HL-60 (cell line): Measurements from ENCODE around the gene CFAP57.

ENCODE experiments used
- DNase-seq, 2 experiments: peaks; one replicate each; pipeline ENCODE4 v3.0.0-alpha.2; 2010 to 2020; ENCODE audit warnings: low read depth in 1 of 2, low spot score in 1 of 2
- H3K27ac ChIP-seq: fragments of 250-450 bp; sonication (Bioruptor Pico); replicated peaks from 2 replicates; pipeline ENCODE4 v1.5.1; 2020; ENCODE audit warnings: mild to moderate bottlenecking, moderate library complexity
- H3K27me3 ChIP-seq: fragments of 250-450 bp; sonication (Bioruptor Pico); 2 replicates; pipeline ENCODE4 v1.5.1; 2021; ENCODE audit warnings: mild to moderate bottlenecking, moderate library complexity; ENCODE audit not compliant: insufficient read depth, poor library complexity, severe bottlenecking
- H3K4me3 ChIP-seq: replicated peaks from 2 replicates; pipeline ENCODE4 v1.5.1; 2011; ENCODE audit warnings: mild to moderate bottlenecking, control low read depth, low read length; ENCODE audit not compliant: insufficient read depth
- GABPA ChIP-seq: IDR thresholded peaks from 2 replicates; pipeline ENCODE4 v1.6.1; 2012; ENCODE audit warnings: low read depth
- POLR2AphosphoS5 ChIP-seq: IDR thresholded peaks from 2 replicates; pipeline ENCODE4 v1.6.1; 2012; ENCODE audit warnings: low read depth
- REST ChIP-seq: IDR thresholded peaks from 2 replicates; pipeline ENCODE4 v1.6.1; 2012; ENCODE audit warnings: low read depth; ENCODE audit not compliant: insufficient replicate concordance
- SPI1 ChIP-seq: IDR thresholded peaks from 2 replicates; pipeline ENCODE4 v1.6.1; 2012; ENCODE audit warnings: low read depth, mild to moderate bottlenecking, borderline replicate concordance
- TF ChIP-seq, protein P1 (sequence below): IDR thresholded peaks from one replicate; pipeline ENCODE4 v1.5.1; 2011; ENCODE audit warnings: low read length, control low read depth, inconsistent platforms; ENCODE audit not compliant: insufficient read depth

The CFAP57 gene

GRCh38 chr1:43267291-43267805, 95.2 kb downstream of the CFAP57 start:
- no peaks in the 10 kb centered on the region for H3K27me3 ChIP-seq
- no peak overlapping the region for H3K27ac ChIP-seq
- no peak overlapping the region for H3K4me3 ChIP-seq
- TF ChIP-seq, protein P1, sequence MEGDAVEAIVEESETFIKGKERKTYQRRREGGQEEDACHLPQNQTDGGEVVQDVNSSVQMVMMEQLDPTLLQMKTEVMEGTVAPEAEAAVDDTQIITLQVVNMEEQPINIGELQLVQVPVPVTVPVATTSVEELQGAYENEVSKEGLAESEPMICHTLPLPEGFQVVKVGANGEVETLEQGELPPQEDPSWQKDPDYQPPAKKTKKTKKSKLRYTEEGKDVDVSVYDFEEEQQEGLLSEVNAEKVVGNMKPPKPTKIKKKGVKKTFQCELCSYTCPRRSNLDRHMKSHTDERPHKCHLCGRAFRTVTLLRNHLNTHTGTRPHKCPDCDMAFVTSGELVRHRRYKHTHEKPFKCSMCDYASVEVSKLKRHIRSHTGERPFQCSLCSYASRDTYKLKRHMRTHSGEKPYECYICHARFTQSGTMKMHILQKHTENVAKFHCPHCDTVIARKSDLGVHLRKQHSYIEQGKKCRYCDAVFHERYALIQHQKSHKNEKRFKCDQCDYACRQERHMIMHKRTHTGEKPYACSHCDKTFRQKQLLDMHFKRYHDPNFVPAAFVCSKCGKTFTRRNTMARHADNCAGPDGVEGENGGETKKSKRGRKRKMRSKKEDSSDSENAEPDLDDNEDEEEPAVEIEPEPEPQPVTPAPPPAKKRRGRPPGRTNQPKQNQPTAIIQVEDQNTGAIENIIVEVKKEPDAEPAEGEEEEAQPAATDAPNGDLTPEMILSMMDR, result no peak
- DNase-seq, result no peak

GRCh38 chr1:43267818-43268425, 95.8 kb downstream of the CFAP57 start:
- TF ChIP-seq SPI1, result no peak
- TF ChIP-seq POLR2AphosphoS5, result no peak
- no peak for TF ChIP-seq GABPA
- TF ChIP-seq, protein P1, result no peak
- no peak for TF ChIP-seq REST
- Histone ChIP-seq H3K27ac (no peak overlapping the region), H3K27me3 (no peaks in the 10 kb centered on the region), H3K4me3 (no peak overlapping the region)
- DNase-seq, result no peak

DNA sequence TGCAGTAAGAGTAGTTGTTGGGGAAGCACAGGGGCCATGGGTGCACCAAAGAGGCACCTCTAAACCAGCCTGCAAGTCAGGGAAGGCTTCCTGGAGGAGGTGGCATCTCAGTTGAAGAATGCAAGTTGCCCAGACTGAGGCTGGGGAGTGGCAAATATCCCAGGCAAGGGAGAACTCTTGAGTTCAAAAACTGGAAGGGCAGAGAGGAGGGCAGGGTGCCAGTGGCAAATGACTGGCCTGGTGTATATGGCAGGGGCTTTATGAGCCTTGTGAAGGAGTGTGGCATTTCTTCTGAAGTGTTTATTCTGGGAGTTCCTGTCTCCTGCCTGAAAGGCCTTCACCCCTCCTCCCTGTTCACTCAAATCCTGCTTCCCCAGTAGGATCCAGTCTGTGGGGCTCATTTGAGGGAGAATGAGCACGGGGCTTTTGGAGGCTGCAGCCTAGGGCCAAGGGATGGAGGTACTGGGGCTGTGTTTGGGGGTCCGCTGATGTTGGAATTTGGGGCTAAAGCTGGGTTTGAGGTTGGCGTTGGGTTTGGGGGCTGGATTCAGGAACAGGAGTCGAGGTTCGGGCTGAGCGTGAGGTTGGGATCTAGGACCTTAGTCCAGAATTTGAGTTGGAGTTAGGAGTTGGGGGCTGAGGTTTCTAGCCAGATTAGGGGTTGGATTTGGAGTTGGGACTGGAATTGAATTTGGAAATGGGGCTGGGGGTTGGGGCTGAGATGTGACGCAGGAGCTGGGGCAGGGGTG, 97.7 kb downstream of the CFAP57 start, which contains the start of gene TMEM125:
TMEM125 (plus strand) TSS at position 357 of the 749 bp plus-strand sequence. CDS start 2,740 bp downstream, outside the sequence.
- Histone ChIP-seq H3K27ac (no peak within 1 kb of the TSS), H3K27me3 (no peaks in the 10 kb centered on the region), H3K4me3 (no peak within 1 kb of the TSS)
- no peak for DNase-seq
- TF ChIP-seq GABPA (no peak), SPI1 (no peak), REST (no peak), POLR2AphosphoS5 (no peak)
- TF ChIP-seq, protein P1, result no peak
